Measurements from ENCODE around the gene CHST12.
"Not testable (repeated sequence)": the region's sequence is repeated elsewhere in the genome, so short reads cannot be mapped to it uniquely, and the experiment has no call there.

Gene CHST12

GRCh38 chr7:2436341-2437104 lies 33.1 kb downstream of the CHST12 start:
- no peak for DNase-seq (ENCODE audit: low spot score)

- DNase-seq (ENCODE audit: low spot score) = no peak
Observed at GRCh38 chr7:2437136-2437535, 33.7 kb downstream of the CHST12 start.

GRCh38 chr7:2437537-2438148 lies 34.2 kb downstream of the CHST12 start:
- no peak for DNase-seq (ENCODE audit: low spot score)

GRCh38 chr7:2438186-2438585 lies 34.8 kb downstream of the CHST12 start:
- no peak for DNase-seq (ENCODE audit: low spot score)

- no peak for DNase-seq (ENCODE audit: low spot score)
Observed at GRCh38 chr7:2438775-2439174, 35.4 kb downstream of the CHST12 start.

- DNase-seq (ENCODE audit: low spot score) = no peak
Observed at GRCh38 chr7:2440608-2441245, 37.3 kb downstream of the CHST12 start.

GRCh38 chr7:2441430-2442058 lies 38.1 kb downstream of the CHST12 start:
- no peak for DNase-seq (ENCODE audit: low spot score)

- DNase-seq (ENCODE audit: low spot score) = no peak
Observed at GRCh38 chr7:2443491-2443890, 40.1 kb downstream of the CHST12 start.

- no peak for DNase-seq (ENCODE audit: low spot score)
Observed at GRCh38 chr7:2444476-2444875, 41.1 kb downstream of the CHST12 start.

GRCh38 chr7:2445047-2445446 lies 41.6 kb downstream of the CHST12 start:
- DNase-seq (ENCODE audit: low spot score) = no peak

- DNase-seq (ENCODE audit: low spot score) = peak; percentile 53
Observed at GRCh38 chr7:2445898-2446555, 42.6 kb downstream of the CHST12 start.

GRCh38 chr7:2446676-2447075 lies 43.3 kb downstream of the CHST12 start:
- DNase-seq (ENCODE audit: low spot score) = peak; percentile 47

- DNase-seq (ENCODE audit: low spot score) = no peak
Observed at GRCh38 chr7:2450198-2451107, 47.0 kb downstream of the CHST12 start.

GRCh38 chr7:2451171-2452073 lies 48.0 kb downstream of the CHST12 start:
- peak; percentile 75 for DNase-seq (ENCODE audit: low spot score)

GRCh38 chr7:2452074-2452507 lies 48.7 kb downstream of the CHST12 start:
- DNase-seq (ENCODE audit: low spot score) = peak; percentile 38

GRCh38 chr7:2452643-2453270 lies 49.3 kb downstream of the CHST12 start:
- DNase-seq (ENCODE audit: low spot score) = no peak

- not testable (repeated sequence) for DNase-seq (ENCODE audit: low spot score)
Observed at GRCh38 chr7:2453849-2454248, 50.4 kb downstream of the CHST12 start.

- peak; percentile 33 for DNase-seq (ENCODE audit: low spot score)
Observed at GRCh38 chr7:2459674-2460073, 56.3 kb downstream of the CHST12 start.

- DNase-seq (ENCODE audit: low spot score) = no peak
Observed at GRCh38 chr7:2460188-2460587, 56.8 kb downstream of the CHST12 start.
